Measurements from ENCODE around the gene HOXB3.

Gene HOXB3

DNA sequence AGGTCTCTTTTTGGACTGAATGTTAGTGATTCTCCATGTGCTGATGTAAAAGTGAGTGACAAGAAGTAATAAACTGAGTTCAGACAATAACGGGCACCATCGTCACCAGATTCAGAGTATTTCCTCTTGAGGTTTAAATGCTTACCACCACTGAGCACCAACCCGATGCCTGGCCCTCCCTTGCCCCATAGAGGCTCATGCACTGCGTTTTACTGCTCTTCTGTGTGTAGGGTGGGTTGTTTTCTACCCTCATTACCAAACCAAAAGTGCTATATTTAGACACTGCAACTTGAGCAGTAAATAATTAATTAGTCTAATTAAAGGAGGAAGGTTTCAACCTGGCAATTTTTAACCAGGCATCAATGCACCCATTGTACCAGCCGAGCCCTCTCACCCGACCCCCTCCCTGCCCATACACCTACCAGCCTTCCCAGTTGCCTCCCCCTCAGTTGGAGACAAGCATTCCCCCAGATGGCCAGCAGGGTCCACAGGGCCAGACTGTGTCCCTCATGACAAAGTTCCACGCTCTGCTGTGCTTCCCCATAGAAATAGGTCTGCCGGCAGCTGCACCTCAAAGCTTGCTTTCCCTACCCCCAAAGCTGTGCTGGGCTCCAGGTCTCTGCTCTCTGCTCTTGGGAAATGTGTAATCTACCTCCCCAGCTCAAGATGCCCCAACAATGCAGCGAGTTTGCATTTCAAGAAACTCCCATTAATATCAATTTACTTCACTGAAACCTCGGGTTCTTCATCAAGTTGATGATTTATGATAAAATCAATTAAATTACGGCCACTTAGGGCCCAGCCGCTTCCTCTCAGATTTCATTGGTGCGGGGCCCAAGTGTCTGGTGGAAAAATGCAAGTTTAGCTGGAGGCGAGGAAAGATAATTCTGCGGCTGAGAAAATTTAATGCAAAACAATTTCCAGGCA is 27.9 kb downstream of the HOXB3 start:
- Mint-ChIP-seq H3K27ac (no peak overlapping the region), H3K27me3 (peaks cover 50 to 63% of the 10 kb centered on the region in 2 donors), H3K9me3 (no peaks in the 10 kb centered on the region), H3K36me3 (no peaks in the 10 kb centered on the region), H3K4me1 (peaks cover 2 to 6% of the 10 kb centered on the region in 2 donors), H3K4me3 (no peak overlapping the region)
- DNase-seq: no peak
- no peak for ATAC-seq (replicated peaks)

DNA sequence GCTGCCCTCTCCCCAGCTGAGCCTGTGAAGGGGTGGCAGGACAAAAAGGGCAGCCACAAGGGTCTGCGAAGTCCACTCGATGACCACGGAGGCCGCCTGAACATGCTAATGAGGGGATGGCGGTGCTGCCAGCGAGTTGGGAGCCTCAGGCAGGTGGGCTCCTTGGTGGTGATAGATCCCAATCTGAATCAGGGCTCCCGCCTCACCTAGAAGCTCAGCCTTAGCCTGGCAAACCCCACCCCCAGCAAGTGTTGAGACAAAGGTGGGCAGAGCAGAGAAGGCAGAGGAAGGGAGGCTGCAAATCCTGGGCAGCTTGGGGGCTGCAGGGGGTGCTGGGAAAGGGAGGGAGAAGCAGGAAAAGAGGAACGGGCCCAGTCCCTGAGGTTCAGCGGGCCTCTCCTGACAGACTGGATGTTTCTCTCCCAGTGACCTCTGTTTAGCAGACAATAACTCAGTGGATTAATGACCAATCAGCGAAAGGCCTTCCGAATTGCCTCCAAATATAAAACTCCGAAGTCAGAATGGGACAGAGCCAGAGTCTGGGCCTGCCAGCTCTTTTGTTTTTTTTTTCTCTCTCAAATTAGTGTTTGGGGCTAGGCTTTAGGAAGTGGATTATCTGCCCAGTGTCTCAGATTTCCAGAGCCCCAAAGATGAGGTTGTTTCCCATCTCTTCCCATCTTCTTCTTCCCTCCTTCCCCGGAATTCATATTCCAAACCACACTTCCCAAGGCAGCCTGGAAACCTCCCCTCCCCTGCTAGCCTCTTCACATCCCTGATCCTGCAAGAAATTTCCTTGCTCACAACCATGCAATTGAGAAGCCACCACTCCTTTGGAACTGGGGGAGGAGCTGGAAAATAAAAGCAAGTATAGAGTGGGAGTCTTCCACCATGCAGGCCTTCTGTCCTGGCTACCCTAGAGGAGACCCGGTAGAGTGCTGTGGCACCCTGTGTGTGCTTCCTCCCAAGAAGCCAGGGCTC is 29.9 kb downstream of the HOXB3 start:
- H3K4me1 Mint-ChIP-seq: peaks cover 3 to 15% of the 10 kb centered on the region in 2 donors
- no peaks in the 10 kb centered on the region for H3K9me3 Mint-ChIP-seq
- H3K4me3 Mint-ChIP-seq: no peak overlapping the region
- H3K36me3 Mint-ChIP-seq: no peaks in the 10 kb centered on the region
- ATAC-seq (replicated peaks) (no peak), DNase-seq (no peak)
- peaks cover 68 to 84% of the 10 kb centered on the region in 2 donors for H3K27me3 Mint-ChIP-seq
- peak overlapping the region; percentile 37 for H3K27ac Mint-ChIP-seq

DNA sequence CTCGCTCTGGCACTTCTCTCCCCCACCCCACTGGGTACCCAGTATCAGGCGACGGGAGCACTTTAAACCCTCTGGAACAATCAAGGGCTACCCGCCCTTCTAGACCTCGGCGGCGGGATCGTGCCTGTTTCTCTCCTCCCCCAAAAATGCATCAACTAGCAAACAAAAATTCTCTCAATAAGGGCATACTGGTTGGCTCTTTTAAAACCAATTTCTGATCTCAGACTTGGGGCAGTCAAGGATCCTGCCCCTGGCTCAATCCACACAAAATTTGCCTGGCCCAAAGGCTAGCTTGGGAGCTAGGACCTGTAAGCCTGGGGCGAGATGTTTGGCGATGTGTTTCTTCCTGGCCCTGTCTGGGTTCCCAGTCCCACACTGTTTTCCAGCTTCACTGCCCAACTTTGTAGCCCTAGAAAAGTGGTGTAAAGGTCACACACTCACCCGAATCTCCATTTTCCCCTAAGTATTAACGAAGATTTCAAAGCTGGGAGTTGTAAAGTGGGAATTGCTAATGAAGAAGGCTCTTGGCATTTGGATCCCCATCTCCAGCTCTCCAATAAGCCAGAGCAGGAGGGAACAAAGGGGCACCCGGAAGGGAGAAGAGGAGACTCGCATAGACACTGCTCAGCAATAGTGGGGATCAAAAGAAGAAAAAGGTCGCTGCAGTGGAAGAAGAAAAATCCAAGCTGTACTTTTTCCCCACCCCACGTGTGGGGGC is 30.8 kb downstream of the HOXB3 start:
- Mint-ChIP-seq H3K4me1 (peaks cover 3 to 17% of the 10 kb centered on the region in 2 donors), H3K27me3 (peaks cover 70 to 92% of the 10 kb centered on the region in 2 donors), H3K4me3 (no peak overlapping the region), H3K27ac (no peak overlapping the region), H3K36me3 (peaks cover 0 to 2% of the 10 kb centered on the region in 2 donors), H3K9me3 (no peaks in the 10 kb centered on the region)
- ATAC-seq (replicated peaks) (no peak), DNase-seq (no peak)

DNA sequence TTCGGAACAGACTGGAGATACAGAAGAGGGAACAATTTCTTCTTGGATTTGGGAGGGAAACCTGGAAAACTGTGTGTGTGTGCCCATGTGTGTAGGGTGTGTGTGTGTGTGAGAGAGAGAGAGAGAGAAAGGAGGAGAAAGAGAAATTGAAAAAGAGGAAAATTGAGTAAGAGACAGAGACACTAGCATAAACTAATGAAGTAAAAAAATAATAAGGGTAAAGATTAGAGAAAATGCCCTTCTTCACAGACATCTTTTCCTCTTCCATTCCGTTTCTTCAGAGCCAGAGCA is 31.3 kb downstream of the HOXB3 start:
- peaks cover 3 to 18% of the 10 kb centered on the region in 2 donors for H3K4me1 Mint-ChIP-seq
- no peak for DNase-seq
- no peaks in the 10 kb centered on the region for H3K9me3 Mint-ChIP-seq
- H3K27ac Mint-ChIP-seq: no peak overlapping the region
- H3K36me3 Mint-ChIP-seq: peaks cover 0 to 2% of the 10 kb centered on the region in 2 donors
- H3K4me3 Mint-ChIP-seq: no peak overlapping the region
- no peak for ATAC-seq (replicated peaks)
- H3K27me3 Mint-ChIP-seq: peaks cover 71 to 95% of the 10 kb centered on the region in 2 donors

DNA sequence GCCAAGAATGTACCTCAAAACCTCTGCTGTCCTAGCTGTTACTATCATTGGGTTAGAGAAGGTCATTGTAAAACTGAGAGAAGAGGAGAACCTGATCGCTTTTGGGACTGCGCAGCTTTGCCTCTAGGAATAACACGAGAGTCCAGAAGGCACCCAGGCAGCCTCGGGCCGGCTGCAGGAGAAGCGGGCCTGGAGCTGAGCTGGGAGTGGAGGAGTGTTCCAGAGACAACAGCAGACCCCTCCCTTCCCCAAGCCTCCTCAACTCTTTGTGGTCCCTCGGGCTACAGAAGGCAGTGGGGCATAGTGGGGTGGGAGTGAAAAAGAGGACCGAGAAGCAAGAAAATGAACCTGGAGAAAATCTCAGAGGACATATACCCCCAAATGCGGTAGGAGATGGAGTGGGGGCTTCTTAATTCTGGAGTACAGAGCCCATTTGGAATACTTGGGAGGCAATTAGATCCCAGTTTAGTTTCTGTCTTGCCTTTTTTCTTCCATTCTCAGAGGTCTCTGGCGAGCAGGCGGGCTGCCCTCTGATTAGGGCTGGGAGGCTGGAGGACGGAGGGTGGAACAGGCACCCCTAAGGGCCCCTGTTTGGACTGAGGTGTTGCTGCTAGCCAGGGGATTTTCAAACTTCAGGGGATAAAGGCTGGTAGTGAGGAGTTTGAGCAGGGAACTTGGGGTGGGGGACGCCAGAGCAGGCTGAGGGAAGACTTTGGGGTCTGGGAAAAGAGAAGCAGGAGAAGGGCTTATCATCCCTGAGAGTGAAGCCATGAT is 31.8 kb downstream of the HOXB3 start:
- Mint-ChIP-seq H3K4me1 (peaks cover 3 to 18% of the 10 kb centered on the region in 2 donors), H3K4me3 (no peak overlapping the region), H3K27ac (no peak overlapping the region), H3K36me3 (peaks cover 0 to 2% of the 10 kb centered on the region in 2 donors), H3K9me3 (no peaks in the 10 kb centered on the region), H3K27me3 (peaks cover 66 to 95% of the 10 kb centered on the region in 2 donors)
- ATAC-seq (replicated peaks) (no peak), DNase-seq (no peak)

DNA sequence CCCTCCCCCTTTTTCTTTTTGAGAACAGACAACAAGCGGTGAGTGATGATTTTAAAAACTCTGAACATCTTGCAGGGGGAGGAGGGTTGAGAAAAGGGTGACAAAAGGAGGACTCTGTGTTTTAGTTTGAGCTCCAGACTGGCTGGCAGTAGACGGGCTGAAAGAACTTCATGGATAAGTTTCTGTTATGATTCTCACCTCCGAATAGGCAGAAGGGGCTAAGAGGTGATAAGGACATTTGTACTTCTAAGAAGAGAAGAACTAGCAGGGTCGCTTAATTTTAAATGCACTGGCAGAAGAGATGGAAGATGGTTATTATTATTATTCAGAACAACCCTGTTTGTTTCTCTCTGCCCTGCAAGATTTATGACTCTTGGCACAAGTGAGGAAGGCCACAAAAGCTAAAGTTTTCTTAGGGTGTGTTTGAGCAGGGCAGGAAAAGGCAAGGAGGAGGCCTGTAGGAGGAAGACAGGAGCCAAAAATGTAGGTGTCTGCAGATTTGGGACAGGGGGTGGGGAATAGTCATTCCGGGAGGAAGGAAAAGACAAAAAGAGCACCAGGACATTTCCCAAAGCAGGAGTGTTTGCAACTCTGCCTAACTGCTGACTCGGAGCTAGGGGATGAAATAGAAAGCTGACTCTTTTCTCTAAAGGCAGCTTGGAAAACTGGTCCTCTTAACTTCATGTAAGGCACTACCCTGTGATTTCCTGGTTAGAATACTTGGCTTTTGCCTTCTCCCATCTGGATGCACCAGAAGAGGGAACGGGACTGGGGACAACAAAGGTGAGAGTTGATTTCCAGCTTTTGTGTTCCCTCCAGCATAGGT is 33.3 kb downstream of the HOXB3 start:
- ATAC-seq (replicated peaks): no peak
- H3K27ac Mint-ChIP-seq: no peak overlapping the region
- peaks cover 59 to 90% of the 10 kb centered on the region in 2 donors for H3K27me3 Mint-ChIP-seq

DNA sequence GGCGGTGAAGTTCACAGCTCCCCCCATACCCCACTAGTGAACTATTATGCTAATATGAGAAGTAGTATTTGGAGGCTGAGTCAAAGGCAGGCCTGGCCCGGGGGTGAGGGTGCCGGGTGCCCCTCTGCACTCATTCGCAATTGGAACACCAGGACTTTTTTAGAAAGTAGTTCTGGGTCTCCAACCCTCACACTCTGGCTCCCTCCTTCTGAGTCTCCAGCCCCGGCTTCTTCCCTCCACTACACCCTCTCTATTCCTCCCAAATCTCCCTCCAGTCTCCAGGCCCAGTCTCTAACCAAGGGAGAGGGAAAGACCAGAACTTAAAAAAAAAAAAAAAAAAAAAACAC is 33.8 kb downstream of the HOXB3 start:
- DNase-seq (no peak), ATAC-seq (replicated peaks) (no peak)
- H3K27me3 Mint-ChIP-seq: peaks cover 55 to 87% of the 10 kb centered on the region in 2 donors
- H3K36me3 Mint-ChIP-seq: peaks cover 0 to 2% of the 10 kb centered on the region in 2 donors
- no peak overlapping the region for H3K4me3 Mint-ChIP-seq
- no peak overlapping the region for H3K27ac Mint-ChIP-seq
- peaks cover 5 to 30% of the 10 kb centered on the region in 2 donors for H3K4me1 Mint-ChIP-seq
- no peaks in the 10 kb centered on the region for H3K9me3 Mint-ChIP-seq

More for the DNA sequence above, 33.3 kb downstream of the HOXB3 start:
- Mint-ChIP-seq H3K9me3 (no peaks in the 10 kb centered on the region), H3K4me3 (no peak overlapping the region), H3K4me1 (peaks cover 5 to 29% of the 10 kb centered on the region in 2 donors), H3K36me3 (peaks cover 0 to 2% of the 10 kb centered on the region in 2 donors)
- no peak for DNase-seq

DNA sequence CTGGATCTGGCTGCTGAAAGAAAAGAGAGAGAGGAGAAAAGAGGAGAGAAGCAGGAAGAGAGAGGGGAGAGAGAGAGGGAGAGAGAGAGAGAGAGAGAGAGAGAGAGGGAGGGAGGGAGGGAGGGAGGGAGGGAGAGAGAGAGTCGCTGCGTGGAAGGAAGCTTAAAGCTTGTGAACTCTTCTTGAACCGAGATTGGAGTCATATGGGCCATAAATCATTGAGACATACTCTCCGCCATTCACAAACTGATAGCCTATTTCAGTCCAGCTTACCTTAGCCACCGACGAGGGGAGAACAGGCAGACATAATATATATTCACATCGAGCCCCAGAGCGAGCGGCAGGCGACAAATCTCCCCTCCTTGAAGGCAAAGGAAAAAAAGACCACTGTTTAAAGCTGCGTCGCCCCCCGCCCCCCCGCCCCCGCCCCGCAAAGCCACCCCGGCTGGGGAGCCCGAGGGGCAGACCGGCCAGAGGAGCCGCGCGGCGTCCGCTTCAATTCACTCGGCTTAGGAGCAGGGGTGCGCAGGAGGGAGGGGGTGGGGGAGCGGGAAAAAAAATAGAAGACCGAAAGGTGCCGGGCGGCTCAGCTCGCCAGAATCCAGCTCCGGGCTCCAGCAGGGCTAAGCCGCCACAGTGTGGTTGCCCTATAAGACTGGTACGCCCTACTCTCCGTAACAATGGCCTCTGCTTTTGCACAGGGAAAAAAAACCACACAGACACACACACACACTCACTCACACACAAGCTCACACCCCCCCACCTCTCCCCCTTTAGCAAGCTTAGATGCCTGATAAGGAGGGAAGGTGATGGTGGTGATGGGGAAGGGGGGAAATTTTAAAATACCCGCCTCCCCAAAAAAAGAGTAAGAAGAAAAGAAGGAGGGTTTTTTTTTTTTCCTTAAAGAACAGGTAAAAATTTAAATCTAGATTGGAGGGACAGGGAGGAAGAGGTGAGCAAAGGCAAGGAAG is 34.5 kb downstream of the HOXB3 start:
- Mint-ChIP-seq H3K4me1 (peaks cover 5 to 30% of the 10 kb centered on the region in 2 donors), H3K27me3 (peaks cover 52 to 82% of the 10 kb centered on the region in 2 donors), H3K4me3 (peak overlapping the region; percentile 51 to 63), H3K9me3 (no peaks in the 10 kb centered on the region), H3K27ac (no peak overlapping the region), H3K36me3 (peaks cover 0 to 2% of the 10 kb centered on the region in 2 donors)
- peak in 1 of 2 donors; percentile 38 for ATAC-seq (replicated peaks)
- DNase-seq: no peak

DNA sequence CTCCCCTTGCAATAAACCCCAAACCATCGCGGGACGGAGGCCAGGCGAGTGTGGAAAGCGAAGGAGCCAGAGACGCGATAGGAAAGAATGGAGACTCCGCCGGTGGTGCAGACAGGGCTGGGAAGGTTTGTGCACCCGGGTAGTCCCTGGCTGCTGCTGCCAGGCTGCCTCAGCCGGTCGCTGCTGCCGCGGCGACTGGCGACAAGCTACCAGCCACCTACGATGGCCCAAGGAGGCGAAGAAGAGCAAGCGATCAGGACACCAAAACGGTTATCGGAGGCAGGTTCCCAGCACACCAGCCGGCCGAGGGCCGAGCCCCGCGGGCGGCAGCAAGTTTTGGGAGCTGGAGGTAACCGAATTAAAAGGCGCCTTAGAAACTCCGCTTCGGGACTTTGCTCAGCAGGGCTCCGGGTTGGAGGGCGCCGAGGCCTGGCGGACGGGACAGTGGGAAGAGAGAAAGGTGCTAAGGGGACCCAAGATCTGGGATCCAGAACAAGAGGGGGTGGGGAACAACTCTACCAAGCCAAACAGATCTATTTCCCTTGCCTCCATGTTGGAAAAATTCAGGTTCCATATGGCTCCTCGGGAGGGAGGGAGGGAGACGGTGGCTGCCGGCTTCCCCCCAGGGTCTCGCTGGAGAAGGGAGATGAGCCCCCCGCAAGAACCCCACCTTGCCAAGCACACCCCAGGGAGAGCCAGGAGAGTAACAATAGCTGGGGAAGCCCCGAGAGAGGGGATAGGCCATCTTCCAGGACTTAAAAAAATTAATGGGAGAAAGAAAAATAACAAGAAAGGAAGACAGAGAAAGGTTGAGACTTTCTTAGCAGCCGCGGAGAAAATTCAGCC is 35.4 kb downstream of the HOXB3 start:
- ATAC-seq (replicated peaks) (no peak), DNase-seq (no peak)
- H3K27me3 Mint-ChIP-seq: peaks cover 55 to 83% of the 10 kb centered on the region in 2 donors
- H3K9me3 Mint-ChIP-seq: no peaks in the 10 kb centered on the region
- peak overlapping the region in 1 of 2 donors; percentile 51 for H3K4me3 Mint-ChIP-seq
- H3K27ac Mint-ChIP-seq: no peak overlapping the region
- H3K36me3 Mint-ChIP-seq: peaks cover 2 to 5% of the 10 kb centered on the region in 2 donors
- peaks cover 5 to 30% of the 10 kb centered on the region in 2 donors for H3K4me1 Mint-ChIP-seq

DNA sequence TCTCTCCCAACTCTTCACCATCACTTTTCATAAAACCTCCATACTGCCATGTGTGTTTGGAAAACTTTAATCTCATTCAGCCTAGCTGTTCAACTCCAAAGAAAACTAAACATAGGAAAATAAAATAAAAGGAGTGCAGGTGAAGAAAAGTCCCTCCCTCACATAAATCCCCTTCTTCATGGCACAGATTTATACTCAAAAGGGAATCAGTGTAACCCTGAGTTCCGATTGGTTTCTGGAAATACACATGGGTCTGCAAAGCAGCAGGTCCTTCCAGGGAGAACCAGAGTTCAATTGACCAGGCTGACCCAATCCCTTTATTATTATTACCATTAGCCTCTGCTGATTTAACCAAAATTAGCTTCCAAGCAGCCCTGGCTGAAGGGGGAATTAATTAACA is 36.2 kb downstream of the HOXB3 start:
- peaks cover 50 to 78% of the 10 kb centered on the region in 2 donors for H3K27me3 Mint-ChIP-seq
- DNase-seq: no peak

DNA sequence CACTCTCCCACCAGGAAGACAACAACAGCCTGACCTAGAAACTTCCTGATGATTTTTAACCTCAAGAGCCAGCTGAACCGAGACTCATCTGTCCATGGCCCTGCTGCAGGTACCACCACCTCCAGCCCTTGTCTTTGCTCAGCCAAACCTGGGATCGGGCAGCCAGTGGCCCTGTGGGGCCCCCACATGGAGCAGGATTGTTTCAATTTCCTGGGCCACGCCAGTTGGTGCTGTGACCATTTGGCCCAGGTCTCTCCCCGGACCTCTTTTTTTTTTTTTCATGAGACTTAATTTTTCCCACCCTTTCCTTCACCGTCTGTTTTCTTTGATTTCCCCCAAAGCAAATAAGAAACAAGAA is 36.9 kb downstream of the HOXB3 start:
- Mint-ChIP-seq H3K9me3 (no peaks in the 10 kb centered on the region), H3K27me3 (peaks cover 44 to 77% of the 10 kb centered on the region in 2 donors), H3K36me3 (peaks cover 2 to 5% of the 10 kb centered on the region in 2 donors), H3K4me3 (no peak overlapping the region), H3K4me1 (peaks cover 5 to 30% of the 10 kb centered on the region in 2 donors), H3K27ac (no peak overlapping the region)
- DNase-seq (no peak), ATAC-seq (replicated peaks) (no peak)

More for the DNA sequence above, 36.2 kb downstream of the HOXB3 start:
- Mint-ChIP-seq H3K4me1 (peaks cover 5 to 30% of the 10 kb centered on the region in 2 donors), H3K36me3 (peaks cover 2 to 5% of the 10 kb centered on the region in 2 donors), H3K9me3 (no peaks in the 10 kb centered on the region), H3K27ac (no peak overlapping the region), H3K4me3 (no peak overlapping the region)
- no peak for ATAC-seq (replicated peaks)
